HUDEP-2 (cell line): ENCODE results near the gene MAPKBP1.
"Not testable (repeated sequence)": the region's sequence is repeated elsewhere in the genome, so short reads cannot be mapped to it uniquely, and the experiment has no call there.

Experiments used
- DNase-seq, 76 experiments: peaks; one replicate each; lab custom pipeline; 2025; ENCODE audit not compliant: unreplicated experiment in 76 of 76; lab: John Stamatoyannopoulos, UW

The MAPKBP1 gene

GRCh38 chr15:41825145-41825544, 50.9 kb downstream of the MAPKBP1 start:
- DNase-seq: no peak

GRCh38 chr15:41825572-41826535, 51.6 kb downstream of the MAPKBP1 start:
- DNase-seq: no peak

- DNase-seq: no peak
These were observed 53.1 kb downstream of the MAPKBP1 start for GRCh38 chr15:41827290-41827879.

- peak in 74 of 76 experiments; percentile 12 to 98 (median 86) for DNase-seq
These were observed 53.9 kb downstream of the MAPKBP1 start, which contains the start of gene JMJD7 for GRCh38 chr15:41827880-41828806. Gene JMJD7, plus strand, starts transcription at chr15:41828092. Its CDS starts 33 bp downstream, at chr15:41828125.

GRCh38 chr15:41828807-41829141, 54.5 kb downstream of the MAPKBP1 start:
- no peak for DNase-seq

- no peak for DNase-seq
These were observed 55.8 kb downstream of the MAPKBP1 start for GRCh38 chr15:41829959-41830646.

GRCh38 chr15:41831291-41831690, 57.0 kb downstream of the MAPKBP1 start:
- not testable (repeated sequence) for DNase-seq

GRCh38 chr15:41832208-41832607, 57.9 kb downstream of the MAPKBP1 start:
- no peak for DNase-seq

- no peak for DNase-seq
These were observed 58.6 kb downstream of the MAPKBP1 start for GRCh38 chr15:41832875-41833274.

GRCh38 chr15:41834096-41834495, 59.8 kb downstream of the MAPKBP1 start:
- DNase-seq: no peak

- no peak for DNase-seq
These were observed 61.8 kb downstream of the MAPKBP1 start for GRCh38 chr15:41836073-41836472.

- DNase-seq: no peak
These were observed 62.6 kb downstream of the MAPKBP1 start for GRCh38 chr15:41836713-41837454.

- no peak for DNase-seq
These were observed 64.2 kb downstream of the MAPKBP1 start, which contains the start of gene PLA2G4B for GRCh38 chr15:41838400-41838897. Gene PLA2G4B, plus strand, starts transcription at chr15:41838847. Its CDS starts 67 bp downstream, at chr15:41838914.

- no peak for DNase-seq
These were observed 65.7 kb downstream of the MAPKBP1 start for GRCh38 chr15:41839781-41840491.

- no peak for DNase-seq
These were observed 66.4 kb downstream of the MAPKBP1 start for GRCh38 chr15:41840673-41841072.

- no peak for DNase-seq
These were observed 66.8 kb downstream of the MAPKBP1 start for GRCh38 chr15:41841131-41841530.

- DNase-seq: no peak
These were observed 67.9 kb downstream of the MAPKBP1 start for GRCh38 chr15:41842229-41842628.

GRCh38 chr15:41843571-41843970, 69.3 kb downstream of the MAPKBP1 start:
- no peak for DNase-seq

- DNase-seq: no peak
These were observed 70.5 kb downstream of the MAPKBP1 start for GRCh38 chr15:41844814-41845213.
